ENCODE data around the gene COL11A1. TPM values are rescaled to one million over a fixed set of nuclear protein-coding genes. Genes with fewer than 3 reads are reported as not detected.

The COL11A1 gene
- total RNA-seq, 2 experiments from 2014 or later, result not detected

- intact Hi-C loops (cut with micrococcal nuclease), result no loop called here
- Mint-ChIP-seq H3K27ac (no peak overlapping the region), H3K4me1 (ENCODE audit: low read depth) (no peaks in the 10 kb centered on the region), H3K27me3 (no peaks in the 10 kb centered on the region), H3K4me3 (no peak overlapping the region), H3K9me3 (peaks cover 5% of the 10 kb centered on the region), H3K36me3 (ENCODE audit: low read depth) (no peaks in the 10 kb centered on the region)
- no peak for ATAC-seq
- ChIA-PET CTCF (no interaction called here), POLR2A (no interaction called here)
- TF ChIP-seq CTCF (IDR thresholded peaks at IDR 0.05), result no peak
- DNase-seq, result no peak
These were observed 244.6 kb downstream of the COL11A1 start for GRCh38 chr1:102863704-102864103.

GRCh38 chr1:102861247-102861646, 247.1 kb downstream of the COL11A1 start:
- TF ChIP-seq CTCF (IDR thresholded peaks at IDR 0.05), result no peak

DNA sequence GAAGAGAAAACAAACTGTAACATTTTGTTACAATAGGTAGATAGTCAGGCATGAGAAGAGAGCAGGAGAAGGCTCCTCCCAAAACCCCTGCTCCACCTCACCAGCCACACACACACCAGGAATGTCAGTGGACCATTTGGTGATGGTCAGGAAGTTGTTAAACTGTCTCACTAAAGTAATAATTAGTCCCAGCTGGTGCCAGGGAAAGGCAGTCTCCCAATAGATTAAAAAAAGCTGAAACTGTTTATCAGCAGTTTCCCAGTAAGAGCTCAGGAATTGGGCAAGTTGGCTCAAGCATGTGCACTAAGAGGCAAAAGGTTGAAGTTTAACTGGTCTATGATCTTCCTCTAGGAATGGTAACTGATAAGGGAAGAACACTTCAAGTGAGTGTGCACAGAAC, 249.6 kb downstream of the COL11A1 start:
- DNase-seq, result no peak
- CTCF ChIA-PET, result no interaction called here
- no peak for ATAC-seq
- Mint-ChIP-seq H3K27ac (no peak overlapping the region), H3K36me3 (ENCODE audit: low read depth) (no peaks in the 10 kb centered on the region), H3K27me3 (no peaks in the 10 kb centered on the region), H3K9me3 (peaks cover 7% of the 10 kb centered on the region), H3K4me1 (ENCODE audit: low read depth) (no peaks in the 10 kb centered on the region), H3K4me3 (no peak overlapping the region)
- POLR2A ChIA-PET, result no interaction called here
- intact Hi-C loops (cut with micrococcal nuclease), result no loop called here
- no peak for TF ChIP-seq CTCF (IDR thresholded peaks at IDR 0.05)

More at GRCh38 chr1:102861247-102861646, 247.1 kb downstream of the COL11A1 start:
- Mint-ChIP-seq H3K36me3 (ENCODE audit: low read depth) (no peaks in the 10 kb centered on the region), H3K4me3 (no peak overlapping the region), H3K9me3 (peaks cover 5% of the 10 kb centered on the region), H3K27ac (no peak overlapping the region), H3K4me1 (ENCODE audit: low read depth) (no peaks in the 10 kb centered on the region), H3K27me3 (no peaks in the 10 kb centered on the region)
- intact Hi-C loops (cut with micrococcal nuclease), result no loop called here
- ChIA-PET CTCF (no interaction called here), POLR2A (no interaction called here)
- ATAC-seq (no peak), DNase-seq (no peak)

GRCh38 chr1:102857251-102857650, 251.1 kb downstream of the COL11A1 start:
- H3K27me3 Mint-ChIP-seq, result no peaks in the 10 kb centered on the region
- H3K4me3 Mint-ChIP-seq, result no peak overlapping the region
- intact Hi-C loops (cut with micrococcal nuclease), result no loop called here
- ChIA-PET POLR2A (no interaction called here), CTCF (no interaction called here)
- ATAC-seq (no peak), DNase-seq (no peak)
- H3K4me1 Mint-ChIP-seq (ENCODE audit: low read depth), result no peaks in the 10 kb centered on the region
- TF ChIP-seq CTCF (IDR thresholded peaks at IDR 0.05), result no peak
- H3K9me3 Mint-ChIP-seq, result peaks cover 7% of the 10 kb centered on the region
- no peaks in the 10 kb centered on the region for H3K36me3 Mint-ChIP-seq (ENCODE audit: low read depth)
- no peak overlapping the region for H3K27ac Mint-ChIP-seq

GRCh38 chr1:102853701-102854187, 254.6 kb downstream of the COL11A1 start:
- ChIA-PET POLR2A (no interaction called here), CTCF (no interaction called here)
- peaks cover 5% of the 10 kb centered on the region for H3K9me3 Mint-ChIP-seq
- H3K4me3 Mint-ChIP-seq, result no peak overlapping the region
- TF ChIP-seq CTCF (IDR thresholded peaks at IDR 0.05), result no peak
- no peaks in the 10 kb centered on the region for H3K4me1 Mint-ChIP-seq (ENCODE audit: low read depth)
- intact Hi-C loops (cut with micrococcal nuclease), result no loop called here
- no peaks in the 10 kb centered on the region for H3K27me3 Mint-ChIP-seq
- no peak overlapping the region for H3K27ac Mint-ChIP-seq
- no peaks in the 10 kb centered on the region for H3K36me3 Mint-ChIP-seq (ENCODE audit: low read depth)
- ATAC-seq (no peak), DNase-seq (no peak)
